Measurements from ENCODE around the gene FAM149A. TPM values are rescaled to one million over a fixed set of nuclear protein-coding genes. Genes with fewer than 3 reads are reported as not detected.

The FAM149A gene
- total and polyA plus RNA-seq, 5 donors from 2014 or later: 0.52 to 1.1 TPM; not detected in 3

DNA sequence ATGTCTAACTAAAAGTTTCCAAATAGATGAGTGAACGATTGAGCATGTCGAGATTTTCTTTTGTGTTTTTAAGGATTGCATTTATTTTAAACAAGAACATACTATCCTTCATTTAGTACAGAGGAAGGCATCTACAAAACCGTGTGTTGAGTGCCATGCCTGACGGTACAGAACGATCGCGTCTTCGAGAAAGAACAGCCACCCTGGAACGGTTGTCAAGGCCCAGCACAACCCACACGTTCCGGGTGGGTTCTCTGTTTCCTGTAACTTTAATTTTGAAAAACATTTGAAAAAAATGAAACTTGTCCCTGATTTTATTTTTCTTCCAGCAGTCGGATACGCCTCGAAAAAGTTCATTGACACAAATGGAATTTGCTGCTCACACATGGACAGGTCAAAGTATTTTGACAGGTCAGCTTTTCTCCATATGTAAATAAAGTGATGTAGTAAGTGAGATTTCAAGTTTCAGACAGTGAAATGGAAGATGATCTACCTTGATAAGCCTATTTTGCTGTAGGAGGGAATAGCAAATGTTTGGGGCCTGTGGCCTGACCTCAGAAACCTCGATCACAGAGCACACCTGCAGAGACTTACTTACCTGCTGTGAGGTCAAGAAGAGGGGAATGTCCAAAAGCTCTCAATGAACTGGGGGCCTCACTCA is 62.5 kb downstream of the FAM149A start:
- Histone ChIP-seq H3K27ac (ENCODE audit: insufficient read depth, low read length, poor library complexity, severe bottlenecking) (no peak overlapping the region), H3K27me3 (ENCODE audit: control insufficient read depth, insufficient read depth, low read length) (no peaks in the 10 kb centered on the region), H3K4me3 (ENCODE audit: low read depth, low read length) (no peak overlapping the region), H3K4me1 (ENCODE audit: control insufficient read depth, insufficient read depth, low read length, poor library complexity, severe bottlenecking) (no peaks in the 10 kb centered on the region), H3K36me3 (ENCODE audit: control insufficient read depth, insufficient read depth, low read length) (no peaks in the 10 kb centered on the region), H3K9me3 (ENCODE audit: control insufficient read depth in 2 of 2, low read length in 2 of 2) (no peaks in the 10 kb centered on the region)
- H3K36me3 Mint-ChIP-seq: no peaks in the 10 kb centered on the region
- peaks cover 11% of the 10 kb centered on the region for H3K27me3 Mint-ChIP-seq
- H3K27ac Mint-ChIP-seq: peak overlapping the region in 1 of 3 donors; percentile 11
- H3K4me3 Mint-ChIP-seq: no peak overlapping the region
- ATAC-seq (ENCODE audit: low read depth in 2 of 2): no peak
- no peak for DNase-seq
- H3K9me3 Mint-ChIP-seq: no peaks in the 10 kb centered on the region
- peaks cover 0 to 10% (median 0%) of the 10 kb centered on the region in 4 donors for H3K4me1 Mint-ChIP-seq

DNA sequence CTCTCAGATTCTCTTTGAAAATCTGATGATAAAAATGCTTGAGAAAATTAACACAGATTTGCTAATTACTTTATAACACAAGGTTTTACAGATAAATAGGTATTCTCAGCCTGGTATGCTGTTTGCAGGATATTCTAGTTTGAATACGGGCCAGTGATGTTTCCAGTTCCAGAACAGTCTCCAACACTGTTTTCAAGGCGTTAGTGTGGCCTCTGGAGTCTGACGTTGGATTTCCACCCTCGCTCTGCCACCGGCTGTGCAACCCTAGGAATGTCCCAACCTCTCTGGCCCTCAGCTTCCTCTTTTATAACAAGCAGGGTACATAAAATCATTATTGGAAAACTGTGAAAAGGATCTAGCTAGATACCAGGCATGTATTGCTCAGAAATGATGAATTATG is 63.1 kb downstream of the FAM149A start:
- DNase-seq: no peak
- H3K27ac ChIP-seq (ENCODE audit: insufficient read depth, low read length, poor library complexity, severe bottlenecking): no peak overlapping the region
- H3K4me1 ChIP-seq (ENCODE audit: control insufficient read depth, insufficient read depth, low read length, poor library complexity, severe bottlenecking): no peaks in the 10 kb centered on the region
- H3K36me3 ChIP-seq (ENCODE audit: control insufficient read depth, insufficient read depth, low read length): no peaks in the 10 kb centered on the region
- no peak for ATAC-seq (ENCODE audit: low read depth in 2 of 2)
- H3K27me3 ChIP-seq (ENCODE audit: control insufficient read depth, insufficient read depth, low read length): no peaks in the 10 kb centered on the region
- no peaks in the 10 kb centered on the region for H3K9me3 Mint-ChIP-seq
- no peaks in the 10 kb centered on the region for H3K36me3 Mint-ChIP-seq
- no peak overlapping the region for H3K4me3 Mint-ChIP-seq
- H3K27ac Mint-ChIP-seq: no peak overlapping the region
- peaks cover 11% of the 10 kb centered on the region for H3K27me3 Mint-ChIP-seq
- H3K4me3 ChIP-seq (ENCODE audit: low read depth, low read length): no peak overlapping the region
- peaks cover 0 to 10% (median 0%) of the 10 kb centered on the region in 4 donors for H3K4me1 Mint-ChIP-seq
- no peaks in the 10 kb centered on the region for H3K9me3 ChIP-seq (ENCODE audit: control insufficient read depth in 2 of 2, low read length in 2 of 2)

DNA sequence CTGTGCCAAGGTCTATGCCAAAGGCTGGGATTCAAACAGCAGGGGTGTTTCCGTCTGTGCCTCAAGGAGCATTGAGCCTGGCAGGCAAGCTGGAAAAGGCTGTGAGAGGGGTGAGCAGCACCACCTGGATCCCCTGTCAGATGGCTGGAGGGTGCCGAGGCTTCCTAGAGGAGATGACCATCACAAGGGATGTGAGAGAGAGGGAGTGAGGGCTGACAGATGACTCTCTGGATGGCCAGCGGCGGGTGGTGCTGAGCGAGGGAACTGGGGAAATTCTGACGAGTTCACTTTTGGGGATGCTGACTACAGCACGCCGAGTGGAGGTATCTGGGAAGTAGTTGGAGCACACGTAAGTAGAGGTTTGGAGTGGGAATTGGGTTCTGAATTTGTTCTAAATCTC is 64.2 kb downstream of the FAM149A start:
- H3K4me1 ChIP-seq (ENCODE audit: control insufficient read depth, insufficient read depth, low read length, poor library complexity, severe bottlenecking): no peaks in the 10 kb centered on the region
- no peaks in the 10 kb centered on the region for H3K36me3 Mint-ChIP-seq

DNA sequence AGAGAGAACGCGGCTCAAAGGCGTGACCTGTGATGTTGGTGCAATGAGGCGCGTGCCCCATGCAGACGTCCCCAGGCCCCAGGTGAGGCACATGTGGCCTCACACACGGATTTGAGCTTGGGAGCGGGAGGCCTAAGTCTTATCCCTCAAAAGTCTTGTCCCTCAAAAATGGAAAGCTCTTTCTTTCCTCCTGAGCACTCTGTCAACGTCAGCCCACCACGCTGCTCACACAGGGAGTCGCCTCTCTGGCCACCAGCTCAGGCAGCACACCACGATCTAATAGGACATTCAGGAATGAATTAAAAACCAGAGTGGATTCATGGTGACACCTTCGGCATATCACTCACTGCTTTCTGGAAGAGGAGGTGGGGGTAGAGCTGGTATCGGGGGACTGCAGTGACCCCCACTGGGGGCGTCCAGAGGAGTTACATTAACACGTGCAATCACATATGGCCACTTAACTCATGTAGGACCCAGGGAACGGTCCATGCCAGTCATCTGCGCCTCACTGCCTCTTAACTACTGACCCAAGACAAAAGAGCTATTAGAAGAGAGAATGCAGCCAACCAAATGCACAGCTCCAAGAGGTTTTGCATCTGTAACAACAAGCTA is 64.9 kb downstream of the FAM149A start:
- Mint-ChIP-seq H3K4me1 (peaks cover 0 to 10% (median 0%) of the 10 kb centered on the region in 4 donors), H3K27me3 (peaks cover 11% of the 10 kb centered on the region), H3K27ac (no peak overlapping the region), H3K9me3 (no peaks in the 10 kb centered on the region), H3K36me3 (no peaks in the 10 kb centered on the region), H3K4me3 (no peak overlapping the region)
- no peaks in the 10 kb centered on the region for H3K27me3 ChIP-seq (ENCODE audit: control insufficient read depth, insufficient read depth, low read length)
- DNase-seq: no peak
- no peaks in the 10 kb centered on the region for H3K4me1 ChIP-seq (ENCODE audit: control insufficient read depth, insufficient read depth, low read length, poor library complexity, severe bottlenecking)
- no peak overlapping the region for H3K4me3 ChIP-seq (ENCODE audit: low read depth, low read length)
- H3K27ac ChIP-seq (ENCODE audit: insufficient read depth, low read length, poor library complexity, severe bottlenecking): no peak overlapping the region
- no peaks in the 10 kb centered on the region for H3K36me3 ChIP-seq (ENCODE audit: control insufficient read depth, insufficient read depth, low read length)
- ATAC-seq (ENCODE audit: low read depth in 2 of 2): no peak
- no peaks in the 10 kb centered on the region for H3K9me3 ChIP-seq (ENCODE audit: control insufficient read depth in 2 of 2, low read length in 2 of 2)

More for the DNA sequence above, 64.2 kb downstream of the FAM149A start:
- H3K4me3 ChIP-seq (ENCODE audit: low read depth, low read length): no peak overlapping the region
- no peaks in the 10 kb centered on the region for H3K9me3 Mint-ChIP-seq
- H3K27me3 Mint-ChIP-seq: peaks cover 11% of the 10 kb centered on the region
- ATAC-seq (ENCODE audit: low read depth in 2 of 2): no peak
- no peak overlapping the region for H3K27ac Mint-ChIP-seq
- peaks cover 0 to 10% (median 0%) of the 10 kb centered on the region in 4 donors for H3K4me1 Mint-ChIP-seq
- H3K4me3 Mint-ChIP-seq: no peak overlapping the region
- no peak for DNase-seq
- no peak overlapping the region for H3K27ac ChIP-seq (ENCODE audit: insufficient read depth, low read length, poor library complexity, severe bottlenecking)
- H3K36me3 ChIP-seq (ENCODE audit: control insufficient read depth, insufficient read depth, low read length): no peaks in the 10 kb centered on the region
- H3K9me3 ChIP-seq (ENCODE audit: control insufficient read depth in 2 of 2, low read length in 2 of 2): no peaks in the 10 kb centered on the region
- H3K27me3 ChIP-seq (ENCODE audit: control insufficient read depth, insufficient read depth, low read length): no peaks in the 10 kb centered on the region

DNA sequence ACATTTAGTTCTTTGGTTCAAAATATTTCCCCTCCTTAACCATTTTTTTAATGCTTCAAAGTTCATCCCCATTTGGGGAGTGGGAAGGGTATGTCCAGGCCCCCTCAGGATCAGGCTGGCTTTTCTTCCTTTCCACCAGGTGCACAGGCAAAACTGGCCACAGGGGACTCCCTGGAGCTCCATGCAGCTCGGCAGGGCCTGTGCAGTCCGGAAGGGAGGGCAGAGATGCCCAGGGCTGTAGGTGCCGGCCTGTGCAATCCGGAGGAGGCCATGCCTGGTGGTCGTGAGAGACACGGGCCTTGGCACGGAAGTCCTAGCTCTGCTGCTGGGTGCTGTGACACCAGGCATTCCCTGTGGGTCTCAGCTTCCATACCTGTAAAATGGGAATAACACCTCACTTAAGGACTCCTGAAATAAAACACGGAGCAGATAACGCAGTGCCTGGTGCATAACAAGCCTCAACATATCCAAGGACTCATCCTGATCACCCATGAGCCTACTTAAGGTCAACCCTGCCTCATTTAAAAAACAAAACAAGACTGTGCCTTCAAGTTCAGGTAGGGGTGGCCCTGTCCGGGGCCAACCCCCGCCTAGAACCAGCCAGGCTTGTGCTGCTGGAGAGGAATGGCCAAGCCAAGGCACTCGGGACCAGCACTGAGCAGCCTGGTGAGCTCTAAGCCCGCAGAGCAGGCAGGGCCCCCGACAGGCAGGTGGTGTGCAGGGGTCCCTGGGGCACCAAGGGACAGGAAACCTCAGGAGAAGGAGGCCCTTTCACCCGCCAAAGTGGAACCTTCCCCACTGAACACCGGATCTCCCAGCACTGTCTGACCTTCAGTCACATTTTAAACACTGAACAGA is 65.7 kb downstream of the FAM149A start:
- ATAC-seq (ENCODE audit: low read depth in 2 of 2) (no peak), DNase-seq (no peak)
- H3K27me3 ChIP-seq (ENCODE audit: control insufficient read depth, insufficient read depth, low read length): no peaks in the 10 kb centered on the region
- Mint-ChIP-seq H3K27ac (no peak overlapping the region), H3K4me3 (no peak overlapping the region), H3K4me1 (peaks cover 0 to 4% (median 0%) of the 10 kb centered on the region in 4 donors), H3K36me3 (no peaks in the 10 kb centered on the region), H3K9me3 (no peaks in the 10 kb centered on the region), H3K27me3 (peaks cover 5% of the 10 kb centered on the region)
- no peaks in the 10 kb centered on the region for H3K4me1 ChIP-seq (ENCODE audit: control insufficient read depth, insufficient read depth, low read length, poor library complexity, severe bottlenecking)
- no peaks in the 10 kb centered on the region for H3K36me3 ChIP-seq (ENCODE audit: control insufficient read depth, insufficient read depth, low read length)
- H3K4me3 ChIP-seq (ENCODE audit: low read depth, low read length): no peak overlapping the region
- no peaks in the 10 kb centered on the region for H3K9me3 ChIP-seq (ENCODE audit: control insufficient read depth in 2 of 2, low read length in 2 of 2)
- no peak overlapping the region for H3K27ac ChIP-seq (ENCODE audit: insufficient read depth, low read length, poor library complexity, severe bottlenecking)

DNA sequence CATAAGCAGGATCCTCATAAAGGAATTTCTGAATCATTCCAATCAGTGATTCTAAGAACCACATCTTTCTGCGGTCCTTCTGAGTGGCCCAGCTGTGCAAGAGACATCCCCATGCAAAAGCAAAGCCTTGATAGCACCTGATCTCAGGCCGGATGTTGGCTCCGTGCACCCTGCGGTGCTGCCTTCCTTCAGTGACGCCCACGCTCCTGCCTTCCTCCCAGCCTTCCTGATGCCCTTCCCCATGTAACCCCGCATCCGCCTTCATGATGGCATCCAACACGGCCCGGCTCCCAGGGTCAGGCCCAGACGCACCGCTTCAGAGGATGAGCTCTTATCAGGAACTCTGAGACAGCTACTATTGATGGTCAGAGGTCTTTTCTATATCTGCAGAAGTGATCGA is 66.5 kb downstream of the FAM149A start:
- Histone ChIP-seq H3K4me3 (ENCODE audit: low read depth, low read length) (no peak overlapping the region), H3K4me1 (ENCODE audit: control insufficient read depth, insufficient read depth, low read length, poor library complexity, severe bottlenecking) (no peaks in the 10 kb centered on the region), H3K27ac (ENCODE audit: insufficient read depth, low read length, poor library complexity, severe bottlenecking) (no peak overlapping the region), H3K36me3 (ENCODE audit: control insufficient read depth, insufficient read depth, low read length) (no peaks in the 10 kb centered on the region), H3K27me3 (ENCODE audit: control insufficient read depth, insufficient read depth, low read length) (no peaks in the 10 kb centered on the region), H3K9me3 (ENCODE audit: control insufficient read depth in 2 of 2, low read length in 2 of 2) (no peaks in the 10 kb centered on the region)
- H3K36me3 Mint-ChIP-seq: no peaks in the 10 kb centered on the region
- no peak for DNase-seq
- ATAC-seq (ENCODE audit: low read depth in 2 of 2): no peak
- peaks cover 5% of the 10 kb centered on the region for H3K27me3 Mint-ChIP-seq
- H3K9me3 Mint-ChIP-seq: peaks cover 0 to 1% (median 0%) of the 10 kb centered on the region in 7 donors
- H3K4me1 Mint-ChIP-seq: peaks cover 0 to 4% (median 0%) of the 10 kb centered on the region in 4 donors
- H3K27ac Mint-ChIP-seq: peak overlapping the region in 1 of 3 donors; percentile 63
- H3K4me3 Mint-ChIP-seq: peak overlapping the region in 1 of 4 donors; percentile 7

DNA sequence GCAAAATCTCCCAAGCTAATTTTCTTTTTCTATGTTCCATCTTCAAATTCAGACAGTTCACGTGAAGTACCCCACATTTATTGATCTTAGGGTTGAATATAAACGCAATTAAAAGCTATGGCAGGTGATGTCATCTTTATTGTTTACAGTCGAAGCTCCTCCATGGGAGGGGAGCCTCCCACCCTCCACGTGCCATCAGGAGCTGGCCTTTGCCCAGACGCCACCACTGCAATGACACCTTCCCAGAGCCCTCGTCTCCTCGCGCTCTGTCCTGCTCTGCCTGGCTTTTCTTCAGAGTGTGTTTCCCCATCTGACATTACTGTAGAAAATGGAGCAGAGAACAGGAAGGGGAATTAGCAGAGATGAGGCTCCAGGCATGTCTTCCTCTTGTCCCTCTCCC is 68.0 kb downstream of the FAM149A start:
- Histone ChIP-seq H3K27me3 (ENCODE audit: control insufficient read depth, insufficient read depth, low read length) (no peaks in the 10 kb centered on the region), H3K4me3 (ENCODE audit: low read depth, low read length) (no peak overlapping the region), H3K36me3 (ENCODE audit: control insufficient read depth, insufficient read depth, low read length) (no peaks in the 10 kb centered on the region), H3K9me3 (ENCODE audit: control insufficient read depth in 2 of 2, low read length in 2 of 2) (no peaks in the 10 kb centered on the region), H3K4me1 (ENCODE audit: control insufficient read depth, insufficient read depth, low read length, poor library complexity, severe bottlenecking) (no peaks in the 10 kb centered on the region), H3K27ac (ENCODE audit: insufficient read depth, low read length, poor library complexity, severe bottlenecking) (no peak overlapping the region)
- Mint-ChIP-seq H3K27me3 (peaks cover 9% of the 10 kb centered on the region), H3K4me3 (no peak overlapping the region), H3K4me1 (no peaks in the 10 kb centered on the region), H3K27ac (no peak overlapping the region), H3K36me3 (no peaks in the 10 kb centered on the region), H3K9me3 (peaks cover 0 to 6% (median 0%) of the 10 kb centered on the region in 7 donors)
- ATAC-seq (ENCODE audit: low read depth in 2 of 2) (no peak), DNase-seq (no peak)

Data from CD4-positive, CD25-positive, alpha-beta regulatory T cell (primary cell).